ENCODE data around the gene RAE1. TPM values are rescaled to one million over a fixed set of nuclear protein-coding genes. Genes with fewer than 3 reads are reported as not detected.

The RAE1 gene
- total and polyA plus RNA-seq, 2 of the 4 experiments (the other 2 are of a cell fraction) = 32.8 to 80.5 TPM

DNA sequence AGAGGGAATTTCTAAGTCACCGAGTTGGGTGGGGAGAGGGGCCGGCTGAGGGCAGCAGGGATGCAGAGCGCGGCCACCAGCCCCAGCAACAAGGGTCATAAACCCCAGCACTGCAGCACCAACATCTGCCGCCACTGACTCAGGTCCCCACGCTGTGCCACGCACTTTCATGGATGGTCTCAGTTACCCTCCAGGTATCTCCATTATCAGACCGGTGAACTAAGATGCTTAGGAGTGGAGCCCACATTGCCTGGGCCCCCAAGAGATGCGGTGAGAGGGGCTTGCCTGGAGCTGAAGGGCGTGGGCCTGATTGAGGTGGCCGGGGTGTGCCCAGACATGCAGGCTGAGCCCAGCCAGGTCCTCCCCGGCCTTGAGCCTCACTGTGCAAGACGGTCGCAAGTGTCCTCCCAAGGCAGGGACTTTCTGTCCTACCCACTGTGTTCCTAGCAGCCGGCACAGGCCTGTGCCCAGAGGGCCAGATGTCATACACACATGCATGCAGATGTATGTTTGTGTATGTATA, 59.4 kb downstream of the RAE1 start:
- Histone ChIP-seq H2AK9ac (replicated peaks; ENCODE audit: low read depth, low read length, poor library complexity) (no peak overlapping the region), H3K9me1 (ENCODE audit: insufficient read depth, low read length) (no peaks in the 10 kb centered on the region; the same call in 1 of the 2 replicates), H2BK120ac (ENCODE audit: low read depth, low read length) (no peak overlapping the region), H2AK5ac (ENCODE audit: low read depth, low read length) (no peak overlapping the region), H3K56ac (ENCODE audit: extremely low read depth, insufficient read depth, low read length) (no peak overlapping the region), H3K4me2 (ENCODE audit: low read depth, low read length) (no peak overlapping the region), H2BK15ac (ENCODE audit: low read depth, low read length) (no peak overlapping the region), H4K8ac (ENCODE audit: low read depth in 2 of 2, low read length in 2 of 2) (no peak overlapping the region), H3K79me1 (ENCODE audit: low read depth in 1 of 2, low read length in 2 of 2) (no peaks in the 10 kb centered on the region), H3K4me1 (ENCODE audit: control insufficient read depth, insufficient read depth, low read length) (peaks cover 7% of the 10 kb centered on the region; the same call in 1 of the 2 replicates), H3K4me3 (ENCODE audit: insufficient read depth, low read depth, low read length) (no peak overlapping the region), H3K18ac (ENCODE audit: low read depth, low read length) (no peak overlapping the region), H3K9ac (ENCODE audit: low read depth, low read length) (no peak overlapping the region), H4K5ac (ENCODE audit: low read depth, low read length) (no peak overlapping the region), H4K91ac (ENCODE audit: insufficient read depth, low read depth, low read length) (no peak overlapping the region), H3K23ac (ENCODE audit: low read depth, low read length) (no peak overlapping the region), H4K20me1 (ENCODE audit: insufficient read depth, low read length) (no peaks in the 10 kb centered on the region), H3K14ac (replicated peaks; ENCODE audit: low read depth, low read length) (no peak overlapping the region), H3K27me3 (ENCODE audit: control insufficient read depth, insufficient read depth, low read length) (no peaks in the 10 kb centered on the region), H3K4ac (ENCODE audit: low read depth, low read length) (no peak overlapping the region), H2BK20ac (ENCODE audit: low read depth, low read length) (no peak overlapping the region), H3K9me3 (ENCODE audit: control insufficient read depth, insufficient read depth, low read length) (no peaks in the 10 kb centered on the region), H2BK5ac (ENCODE audit: low read depth, low read length, poor library complexity, severe bottlenecking) (no peak overlapping the region), H3K36me3 (ENCODE audit: control insufficient read depth, insufficient read depth, low read length) (peaks cover 16% of the 10 kb centered on the region), H2AFZ (replicated peaks; ENCODE audit: low read length, poor library complexity) (no peak overlapping the region), H3K27ac (ENCODE audit: insufficient read depth, low read length) (no peak overlapping the region)
- POLR2A ChIA-PET (ENCODE audit: unreplicated experiment) = no interaction called here
- BruUV-seq (replicated peaks) = no TSS peak
- WGBS, 2 experiments (ENCODE audit: extremely low coverage in 2 of 2, insufficient read length in 1 of 2) = 100% methylated on average over 3 of the region's 15 CpGs; no CpG with 5 or more reads in 1 of the 2 experiments
- CTCF ChIA-PET = no interaction called here
- in situ Hi-C loops (cut with MboI; ENCODE audit: low sequenced_read_pairs) = no loop called here
- TF ChIP-seq MXI1 (IDR thresholded peaks at IDR 0.05; ENCODE audit: borderline replicate concordance, low read depth, low read length) = no peak
- TF ChIP-seq FOS (IDR thresholded peaks at IDR 0.05; ENCODE audit: low read depth, low read length) = no peak
- no peak for TF ChIP-seq RAD21 (IDR thresholded peaks at IDR 0.05; ENCODE audit: low read length)
- no peak for TF ChIP-seq CEBPB (IDR thresholded peaks at IDR 0.05; ENCODE audit: low read depth, low read length)
- no peak for TF ChIP-seq MAZ (IDR thresholded peaks at IDR 0.05; ENCODE audit: borderline replicate concordance, low read depth, low read length)
- no peak for TF ChIP-seq RCOR1 (IDR thresholded peaks at IDR 0.05; ENCODE audit: insufficient replicate concordance, low read length)
- no peak for TF ChIP-seq CHD1 (IDR thresholded peaks at IDR 0.05; ENCODE audit: low read depth, low read length)
- no peak for TF ChIP-seq POLR2A (IDR thresholded peaks at IDR 0.05; ENCODE audit: low read depth, low read length)
- TF ChIP-seq NFE2L2 (IDR thresholded peaks at IDR 0.05; ENCODE audit: low read depth, low read length) = no peak
- no peak for TF ChIP-seq BHLHE40 (IDR thresholded peaks at IDR 0.05; ENCODE audit: low read depth, low read length)
- TF ChIP-seq, protein P1, sequence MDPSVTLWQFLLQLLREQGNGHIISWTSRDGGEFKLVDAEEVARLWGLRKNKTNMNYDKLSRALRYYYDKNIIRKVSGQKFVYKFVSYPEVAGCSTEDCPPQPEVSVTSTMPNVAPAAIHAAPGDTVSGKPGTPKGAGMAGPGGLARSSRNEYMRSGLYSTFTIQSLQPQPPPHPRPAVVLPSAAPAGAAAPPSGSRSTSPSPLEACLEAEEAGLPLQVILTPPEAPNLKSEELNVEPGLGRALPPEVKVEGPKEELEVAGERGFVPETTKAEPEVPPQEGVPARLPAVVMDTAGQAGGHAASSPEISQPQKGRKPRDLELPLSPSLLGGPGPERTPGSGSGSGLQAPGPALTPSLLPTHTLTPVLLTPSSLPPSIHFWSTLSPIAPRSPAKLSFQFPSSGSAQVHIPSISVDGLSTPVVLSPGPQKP (IDR thresholded peaks at IDR 0.05; ENCODE audit: borderline replicate concordance, low read depth, low read length) = no peak
- no peak for TF ChIP-seq SMC3 (IDR thresholded peaks at IDR 0.05; ENCODE audit: low read depth, low read length)
- TF ChIP-seq, protein P2, sequence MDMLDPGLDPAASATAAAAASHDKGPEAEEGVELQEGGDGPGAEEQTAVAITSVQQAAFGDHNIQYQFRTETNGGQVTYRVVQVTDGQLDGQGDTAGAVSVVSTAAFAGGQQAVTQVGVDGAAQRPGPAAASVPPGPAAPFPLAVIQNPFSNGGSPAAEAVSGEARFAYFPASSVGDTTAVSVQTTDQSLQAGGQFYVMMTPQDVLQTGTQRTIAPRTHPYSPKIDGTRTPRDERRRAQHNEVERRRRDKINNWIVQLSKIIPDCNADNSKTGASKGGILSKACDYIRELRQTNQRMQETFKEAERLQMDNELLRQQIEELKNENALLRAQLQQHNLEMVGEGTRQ (IDR thresholded peaks at IDR 0.05; ENCODE audit: low read depth, low read length) = no peak
- TF ChIP-seq, protein P3, sequence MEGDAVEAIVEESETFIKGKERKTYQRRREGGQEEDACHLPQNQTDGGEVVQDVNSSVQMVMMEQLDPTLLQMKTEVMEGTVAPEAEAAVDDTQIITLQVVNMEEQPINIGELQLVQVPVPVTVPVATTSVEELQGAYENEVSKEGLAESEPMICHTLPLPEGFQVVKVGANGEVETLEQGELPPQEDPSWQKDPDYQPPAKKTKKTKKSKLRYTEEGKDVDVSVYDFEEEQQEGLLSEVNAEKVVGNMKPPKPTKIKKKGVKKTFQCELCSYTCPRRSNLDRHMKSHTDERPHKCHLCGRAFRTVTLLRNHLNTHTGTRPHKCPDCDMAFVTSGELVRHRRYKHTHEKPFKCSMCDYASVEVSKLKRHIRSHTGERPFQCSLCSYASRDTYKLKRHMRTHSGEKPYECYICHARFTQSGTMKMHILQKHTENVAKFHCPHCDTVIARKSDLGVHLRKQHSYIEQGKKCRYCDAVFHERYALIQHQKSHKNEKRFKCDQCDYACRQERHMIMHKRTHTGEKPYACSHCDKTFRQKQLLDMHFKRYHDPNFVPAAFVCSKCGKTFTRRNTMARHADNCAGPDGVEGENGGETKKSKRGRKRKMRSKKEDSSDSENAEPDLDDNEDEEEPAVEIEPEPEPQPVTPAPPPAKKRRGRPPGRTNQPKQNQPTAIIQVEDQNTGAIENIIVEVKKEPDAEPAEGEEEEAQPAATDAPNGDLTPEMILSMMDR (conservative IDR thresholded peaks at IDR 0.05; ENCODE audit: low read depth, low read length) = no peak
- no peak for TF ChIP-seq RFX5 (IDR thresholded peaks at IDR 0.05; ENCODE audit: low read depth, low read length)
- no peak for TF ChIP-seq MAFK (IDR thresholded peaks at IDR 0.05; ENCODE audit: low read depth, low read length)
- DNase-seq = no peak
- ATAC-seq (ENCODE audit: low read depth) = no peak
- dilution Hi-C loops (cut with HindIII; ENCODE audit: low sequenced_read_pairs, unreplicated experiment) = no loop called here
- intact Hi-C loops (cut with micrococcal nuclease) = no loop called here

Data from IMR-90 (cell line).